Mesenteric fat pad (tissue), 1 donor: Measurements from ENCODE around the gene GASK1B. TPM values are rescaled to one million over a fixed set of nuclear protein-coding genes. Genes with fewer than 3 reads are reported as not detected.

Experiments used
- DNase-seq: peaks from one replicate; pipeline ENCODE4 v3.0.0-alpha.2; 2020; ENCODE audit warnings: low spot score
- long read RNA-seq: library from polyadenylated mRNA; unstranded; transcript quantifications from one replicate; pipeline ENCODE4 v2.0.0, GENCODE V29; 2020
- total RNA-seq: library from RNA; stranded (reverse); fragmentation: NEBNext Ultra II Directional; extraction: Animal tissue kit (Norgen Biotek cat#: 25700); gene quantifications from one replicate; pipeline ENCODE4 v1.2.1, GENCODE V29; 2021
- donor health status: DM: yes; HTN: yes; CAD: no.

Gene GASK1B
- total RNA-seq, result 81.6 TPM
- long read RNA-seq, full-length matches to known transcripts, result 3 of 27 reads
- long read RNA-seq, partial matches to known transcripts, result 19 of 27 reads
- long read RNA-seq, other reads (novel, unspliced or antisense), result 5 of 27 reads

GRCh38 chr4:158172261-158173258 lies at the start of gene GASK1B:
Gene GASK1B (minus strand): TSS chr4:158173025. CDS start chr4:158171375, 1,650 bp downstream.
- no peak for DNase-seq

- no peak for DNase-seq
These were observed 46.8 kb upstream of the GASK1B start for GRCh38 chr4:158219623-158220022.

- DNase-seq, result no peak
These were observed 44.9 kb upstream of the GASK1B start for GRCh38 chr4:158217763-158218162.

- no peak for DNase-seq
These were observed 42.0 kb upstream of the GASK1B start for GRCh38 chr4:158214856-158215255.

- no peak for DNase-seq
These were observed 40.6 kb upstream of the GASK1B start for GRCh38 chr4:158213466-158213865.

- no peak for DNase-seq
These were observed 38.4 kb upstream of the GASK1B start for GRCh38 chr4:158211222-158211621.

GRCh38 chr4:158209825-158210807 lies 37.3 kb upstream of the GASK1B start, which contains the start of gene TMEM144:
Gene TMEM144 (plus strand): TSS chr4:158210486. CDS start chr4:158212668, 2,182 bp downstream.
- DNase-seq, result peak; percentile 95

- no peak for DNase-seq
These were observed 36.3 kb upstream of the GASK1B start for GRCh38 chr4:158208963-158209640.

- DNase-seq, result no peak
These were observed 31.1 kb upstream of the GASK1B start for GRCh38 chr4:158203929-158204328.

GRCh38 chr4:158203436-158203835 lies 30.6 kb upstream of the GASK1B start:
- no peak for DNase-seq

GRCh38 chr4:158202481-158202880 lies 29.7 kb upstream of the GASK1B start:
- DNase-seq, result no peak

GRCh38 chr4:158201876-158202275 lies 29.1 kb upstream of the GASK1B start:
- DNase-seq, result no peak

- DNase-seq, result no peak
These were observed 28.5 kb upstream of the GASK1B start for GRCh38 chr4:158201322-158201721.

GRCh38 chr4:158200214-158200613 lies 27.4 kb upstream of the GASK1B start:
- DNase-seq, result no peak

GRCh38 chr4:158197194-158197776 lies 24.5 kb upstream of the GASK1B start:
- DNase-seq, result no peak

GRCh38 chr4:158195297-158195696 lies 22.5 kb upstream of the GASK1B start:
- DNase-seq, result no peak

- no peak for DNase-seq
These were observed 20.4 kb upstream of the GASK1B start for GRCh38 chr4:158193171-158193749.

GRCh38 chr4:158192439-158193158 lies 19.8 kb upstream of the GASK1B start:
- no peak for DNase-seq

GRCh38 chr4:158190718-158191117 lies 17.9 kb upstream of the GASK1B start:
- DNase-seq, result no peak
